HCT116 (cell line): ENCODE measurements around the gene CALN1. TPM values are rescaled to one million over a fixed set of nuclear protein-coding genes. Genes with fewer than 3 reads are reported as not detected.

Source experiments
- ATAC-seq: fragments of 200-7000 bp; cut with Tn5 transposase; 2 replicates; pipeline ENCODE4 v1.9.1; 2020; ENCODE audit warnings: mild to moderate bottlenecking, moderate library complexity
- BruUV-seq: library from RNA; stranded (reverse); fragments of 400-500 nt; replicated peaks from 2 replicates; lab custom pipeline; 2021; lab: Mats Ljungman, UMichigan
- CTCF ChIA-PET: fragments of 300-600 bp; sonication (Branson Sonifier 250); formaldehyde crosslinking; loops from one replicate; lab custom pipeline; 2021; ENCODE audit warnings: antibody characterized with exemption; lab: Charles Lee
- POLR2A ChIA-PET: fragments of 300-600, 350-600 bp; sonication (Branson Sonifier 250); formaldehyde crosslinking; loops from one replicate; lab custom pipeline; 2021; ENCODE audit warnings: antibody characterized with exemption; lab: Charles Lee
- RAD21 ChIA-PET, 2 experiments: fragments of 300-600 bp; sonication (Branson Sonifier 250); formaldehyde crosslinking; loops; one replicate each; lab custom pipeline; 2023; ENCODE audit warnings: low total read pairs in 2 of 2; ENCODE audit not compliant: uncharacterized antibody in 2 of 2, unreplicated experiment in 2 of 2, low non-redundant PET in 1 of 2; lab: Charles Lee
- DNase-seq: peaks from one replicate; pipeline ENCODE4 v3.0.0-alpha.2; 2010; ENCODE audit warnings: low read depth, low spot score
- H2AFZ ChIP-seq: fragments of 200-600 bp; shearing (Covaris generic), sonication (generic); 2 replicates; pipeline ENCODE4 v1.6.1; 2017; ENCODE audit warnings: low read depth, mixed run types, mixed read lengths, antibody characterized with exemption, low read length; ENCODE audit not compliant: poor library complexity, severe bottlenecking
- H3K27ac ChIP-seq: 2 replicates; pipeline ENCODE4 v1.5.1; 2012; ENCODE audit warnings: low read depth, low read length
- H3K27me3 ChIP-seq: fragments of 200-600 bp; sonication (generic); 2 replicates; pipeline ENCODE4 v1.6.1; 2016; ENCODE audit warnings: mixed run types, low read length, mixed read lengths; ENCODE audit not compliant: insufficient read depth
- H3K36me3 ChIP-seq, 2 experiments: fragments of 200-500 bp in 1 of 2; fragments of 200-600 bp in 1 of 2; sonication (Bioruptor generic) in 1 of 2; sonication (generic) in 1 of 2; 2 replicates each; pipeline versions ENCODE4 v1.5.1 to v1.6.1; 2014 to 2016; ENCODE audit warnings: low read length in 2 of 2, inconsistent platforms in 1 of 2, mixed read lengths in 1 of 2, mixed run types in 1 of 2; ENCODE audit not compliant: insufficient read depth in 2 of 2, control insufficient read depth in 1 of 2
- H3K4me1 ChIP-seq, 2 experiments: fragments of 200-600 bp in 1 of 2; sonication (generic) in 1 of 2; 2 replicates each; pipeline versions ENCODE4 v1.5.1 to v1.6.1; 2012 to 2017; ENCODE audit warnings: low read length in 2 of 2, inconsistent platforms in 1 of 2, mild to moderate bottlenecking in 1 of 2, mixed read lengths in 1 of 2, mixed run types in 1 of 2, moderate library complexity in 1 of 2; ENCODE audit not compliant: insufficient read depth in 2 of 2, control insufficient read depth in 1 of 2
- H3K4me2 ChIP-seq: fragments of 200-600 bp; sonication (generic); 2 replicates; pipeline ENCODE4 v1.6.1; 2017; ENCODE audit warnings: mixed run types, low read length, mixed read lengths
- H3K4me3 ChIP-seq, 2 experiments: fragments of 200-600 bp in 1 of 2; sonication (generic) in 1 of 2; replicated peaks in 1 of 2; 2 replicates each; pipeline ENCODE4 v1.5.1; 2011 to 2016; ENCODE audit warnings: low read length in 2 of 2, control low read depth in 1 of 2, low read depth in 1 of 2, mild to moderate bottlenecking in 1 of 2, mixed read lengths in 1 of 2, mixed run types in 1 of 2
- H3K79me2 ChIP-seq: fragments of 200-600 bp; sonication (generic); 2 replicates; pipeline ENCODE4 v1.6.1; 2017; ENCODE audit warnings: mild to moderate bottlenecking, mixed run types, low read length, moderate library complexity, mixed read lengths; ENCODE audit not compliant: insufficient read depth
- H3K9ac ChIP-seq: fragments of 200-600 bp; sonication (generic); 2 replicates; pipeline ENCODE4 v1.6.1; 2016; ENCODE audit warnings: low read length, mixed read lengths
- H3K9me2 ChIP-seq: fragments of 200-600 bp; sonication (generic), shearing (Covaris generic); 2 replicates; pipeline ENCODE4 v1.6.1; 2017; ENCODE audit warnings: mixed run types, mild to moderate bottlenecking, moderate library complexity; ENCODE audit not compliant: insufficient read depth
- H3K9me3 ChIP-seq, 2 experiments: fragments of 200-500 bp in 1 of 2; fragments of 200-600 bp in 1 of 2; sonication (Bioruptor generic) in 1 of 2; sonication (generic) in 1 of 2; 2 replicates each; pipeline ENCODE4 v1.6.1; 2014 to 2017; ENCODE audit warnings: low read length in 2 of 2, mixed read lengths in 2 of 2, inconsistent platforms in 1 of 2, low read depth in 1 of 2, mild to moderate bottlenecking in 1 of 2, mixed run types in 1 of 2, moderate library complexity in 1 of 2; ENCODE audit not compliant: control insufficient read depth in 1 of 2, insufficient read depth in 1 of 2
- H4K20me1 ChIP-seq: fragments of 200-600 bp; sonication (generic), shearing (Covaris generic); 2 replicates; pipeline ENCODE4 v1.6.1; 2017; ENCODE audit warnings: mixed run types, mild to moderate bottlenecking, moderate library complexity; ENCODE audit not compliant: insufficient read depth
- CEBPB ChIP-seq: IDR thresholded peaks from 2 replicates; pipeline ENCODE4 v1.6.1; 2012; ENCODE audit warnings: low read depth
- CTCF ChIP-seq, 3 experiments: fragments of 200-600 bp in 1 of 3; sonication (generic) in 1 of 3; IDR thresholded peaks in 2 of 3; conservative IDR thresholded peaks in 1 of 3; 2 replicates each; pipeline ENCODE4 v1.5.1; 2012 to 2017; ENCODE audit warnings: low read depth in 2 of 3, low read length in 2 of 3, antibody characterized with exemption in 1 of 3, borderline replicate concordance in 1 of 3, control low read depth in 1 of 3, mild to moderate bottlenecking in 1 of 3, mixed read lengths in 1 of 3, mixed run types in 1 of 3, moderate library complexity in 1 of 3; ENCODE audit not compliant: insufficient read depth in 1 of 3
- EGR1 ChIP-seq: IDR thresholded peaks from 2 replicates; pipeline ENCODE4 v1.6.1; 2012; ENCODE audit warnings: low read depth
- ELF1 ChIP-seq: IDR thresholded peaks from 2 replicates; pipeline ENCODE4 v1.6.1; 2012; ENCODE audit warnings: low read depth, borderline replicate concordance
- EZH2phosphoT487 ChIP-seq: fragments of 200-600 bp; IDR thresholded peaks from 2 replicates; pipeline ENCODE4 v1.6.1; 2018; ENCODE audit warnings: antibody characterized with exemption, borderline replicate concordance
- FOSL1 ChIP-seq: IDR thresholded peaks from 2 replicates; pipeline ENCODE4 v1.6.1; 2012; ENCODE audit warnings: low read depth
- JUND ChIP-seq: IDR thresholded peaks from 2 replicates; pipeline ENCODE4 v1.6.1; 2012
- MAX ChIP-seq: IDR thresholded peaks from 2 replicates; pipeline ENCODE4 v1.6.1; 2012
- POLR2AphosphoS5 ChIP-seq: IDR thresholded peaks from 2 replicates; pipeline ENCODE4 v1.6.1; 2011; ENCODE audit warnings: mild to moderate bottlenecking, low read depth, low read length, moderate library complexity
- RAD21 ChIP-seq: IDR thresholded peaks from 2 replicates; pipeline ENCODE4 v1.6.1; 2012; ENCODE audit warnings: low read depth, mild to moderate bottlenecking
- REST ChIP-seq: IDR thresholded peaks from 2 replicates; pipeline ENCODE4 v1.6.1; 2012; ENCODE audit warnings: low read depth
- SP1 ChIP-seq: IDR thresholded peaks from 2 replicates; pipeline ENCODE4 v1.6.1; 2012; ENCODE audit warnings: low read depth
- SRF ChIP-seq: IDR thresholded peaks from 2 replicates; pipeline ENCODE4 v1.6.1; 2012; ENCODE audit warnings: low read depth
- TCF7L2 ChIP-seq: IDR thresholded peaks from 2 replicates; pipeline ENCODE4 v1.7.0; 2011; ENCODE audit warnings: borderline replicate concordance, inconsistent platforms; ENCODE audit not compliant: insufficient read depth, insufficient read length; ENCODE audit errors: extremely low read depth
- YY1 ChIP-seq: IDR thresholded peaks from 2 replicates; pipeline ENCODE4 v1.6.1; 2011; ENCODE audit warnings: low read length, low read depth, moderate library complexity, mild to moderate bottlenecking; ENCODE audit not compliant: insufficient replicate concordance; ENCODE audit errors: extremely low read depth
- ZNF274 ChIP-seq: fragments of 200-500 bp; sonication (Bioruptor generic); IDR thresholded peaks from 2 replicates; pipeline ENCODE4 v1.6.1; 2014; ENCODE audit warnings: mild to moderate bottlenecking, low read depth, low read length, inconsistent platforms
- intact Hi-C: fragments of 100-400 bp; cut with micrococcal nuclease; formaldehyde crosslinking; loops from 2 replicates; pipeline ENCODE4 v1.10.0; 2022
- total RNA-seq: library from RNA; stranded (reverse); gene quantifications from one replicate; pipeline ENCODE4 v1.2.1, GENCODE V29; 2021; ENCODE audit not compliant: unreplicated experiment
- TF ChIP-seq, protein P1 (sequence below): IDR thresholded peaks from 2 replicates; pipeline ENCODE4 v1.6.1; 2012
- TF ChIP-seq, protein P2 (sequence below): IDR thresholded peaks from 2 replicates; pipeline ENCODE4 v1.6.1; 2011; ENCODE audit warnings: mild to moderate bottlenecking, low read length, moderate library complexity; ENCODE audit not compliant: insufficient replicate concordance; ENCODE audit errors: extremely low read depth

The CALN1 gene
- total RNA-seq, 1 experiment from 2014 or later = 0.17 TPM

GRCh38 chr7:72025381-72025960 lies 386.7 kb downstream of the CALN1 start:
- no TSS peak for BruUV-seq
- ATAC-seq (no peak), DNase-seq (no peak)
- H3K9ac ChIP-seq = no peak overlapping the region
- no peaks in the 10 kb centered on the region for H3K9me2 ChIP-seq
- no peak overlapping the region for H2AFZ ChIP-seq
- intact Hi-C loops = no loop called here
- no peak for TF ChIP-seq YY1
- TF ChIP-seq, protein P1, sequence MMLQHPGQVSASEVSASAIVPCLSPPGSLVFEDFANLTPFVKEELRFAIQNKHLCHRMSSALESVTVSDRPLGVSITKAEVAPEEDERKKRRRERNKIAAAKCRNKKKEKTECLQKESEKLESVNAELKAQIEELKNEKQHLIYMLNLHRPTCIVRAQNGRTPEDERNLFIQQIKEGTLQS = no peak
- TF ChIP-seq JUND = no peak
- no peak for TF ChIP-seq SRF
- no peak for TF ChIP-seq REST
- TF ChIP-seq EGR1 = no peak
- no peak for TF ChIP-seq FOSL1
- no peak for TF ChIP-seq TCF7L2
- TF ChIP-seq CEBPB = no peak
- TF ChIP-seq ELF1 = no peak
- TF ChIP-seq SP1 = no peak
- TF ChIP-seq RAD21 = no peak
- TF ChIP-seq CTCF (IDR thresholded peaks at IDR 0.05 in 2 of 3, conservative IDR thresholded peaks at IDR 0.05 in 1 of 3; ENCODE audit: borderline replicate concordance in 1 of 3, insufficient read depth in 1 of 3, low read depth in 2 of 3, low read length in 2 of 3) = no peak
- TF ChIP-seq MAX = no peak
- TF ChIP-seq, protein P2, sequence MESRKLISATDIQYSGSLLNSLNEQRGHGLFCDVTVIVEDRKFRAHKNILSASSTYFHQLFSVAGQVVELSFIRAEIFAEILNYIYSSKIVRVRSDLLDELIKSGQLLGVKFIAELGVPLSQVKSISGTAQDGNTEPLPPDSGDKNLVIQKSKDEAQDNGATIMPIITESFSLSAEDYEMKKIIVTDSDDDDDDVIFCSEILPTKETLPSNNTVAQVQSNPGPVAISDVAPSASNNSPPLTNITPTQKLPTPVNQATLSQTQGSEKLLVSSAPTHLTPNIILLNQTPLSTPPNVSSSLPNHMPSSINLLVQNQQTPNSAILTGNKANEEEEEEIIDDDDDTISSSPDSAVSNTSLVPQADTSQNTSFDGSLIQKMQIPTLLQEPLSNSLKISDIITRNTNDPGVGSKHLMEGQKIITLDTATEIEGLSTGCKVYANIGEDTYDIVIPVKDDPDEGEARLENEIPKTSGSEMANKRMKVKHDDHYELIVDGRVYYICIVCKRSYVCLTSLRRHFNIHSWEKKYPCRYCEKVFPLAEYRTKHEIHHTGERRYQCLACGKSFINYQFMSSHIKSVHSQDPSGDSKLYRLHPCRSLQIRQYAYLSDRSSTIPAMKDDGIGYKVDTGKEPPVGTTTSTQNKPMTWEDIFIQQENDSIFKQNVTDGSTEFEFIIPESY = no peak
- no peak for TF ChIP-seq POLR2AphosphoS5
- no peak for TF ChIP-seq ZNF274
- no peak for TF ChIP-seq EZH2phosphoT487
- TF ChIP-seq, all 23 proteins: peak for 0
- H3K4me3 ChIP-seq = no peak overlapping the region
- H3K27ac ChIP-seq = no peak overlapping the region
- no peaks in the 10 kb centered on the region for H3K79me2 ChIP-seq
- H3K9me3 ChIP-seq = peaks cover 0 to 7% of the 10 kb centered on the region in 2 experiments; a peak in 2 of 4 replicates
- no peak overlapping the region for H3K4me2 ChIP-seq
- RAD21 ChIA-PET = no interaction called here
- no peaks in the 10 kb centered on the region for H4K20me1 ChIP-seq
- CTCF ChIA-PET = no interaction called here
- H3K36me3 ChIP-seq = no peaks in the 10 kb centered on the region; a peak in 1 of 4 replicates
- no peaks in the 10 kb centered on the region for H3K27me3 ChIP-seq
- no peaks in the 10 kb centered on the region for H3K4me1 ChIP-seq
- POLR2A ChIA-PET = no interaction called here
